Measurements from ENCODE around the gene APLNR. TPM values are rescaled to one million over a fixed set of nuclear protein-coding genes. Genes with fewer than 3 reads are reported as not detected.

APLNR gene
- total and polyA plus RNA-seq, 2 of the 4 experiments (the other 2 are of a cell fraction), result not detected

DNA sequence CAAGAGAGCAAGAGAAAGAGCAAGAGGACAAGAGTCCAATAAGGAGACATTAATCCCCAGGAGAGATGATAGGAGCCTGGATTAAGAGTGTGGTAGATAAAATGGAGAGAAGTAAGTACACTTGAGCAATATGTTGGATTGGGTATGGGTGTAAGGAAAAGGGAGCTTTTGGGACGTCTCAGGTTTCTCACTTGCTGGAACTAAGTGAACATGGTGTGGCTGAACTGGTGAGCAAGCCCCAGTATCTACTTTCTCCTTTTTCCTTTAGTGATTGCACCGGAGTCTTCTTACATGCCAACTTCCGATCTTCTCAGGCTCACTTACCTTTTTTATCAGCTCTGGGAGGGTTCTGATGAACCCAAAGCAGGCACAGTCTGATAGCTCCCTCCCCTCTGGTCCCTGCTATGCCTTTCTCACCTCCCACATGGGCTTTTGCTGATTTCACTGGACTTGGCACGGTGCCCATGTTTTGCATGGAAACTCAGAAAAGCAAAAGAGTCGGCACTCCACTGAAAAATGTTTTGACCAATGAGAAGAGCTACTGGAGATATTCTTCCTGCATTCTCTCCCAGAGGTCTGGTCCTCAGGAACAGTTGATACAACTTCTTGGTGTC lies 14.5 kb upstream of the APLNR start:
- Histone ChIP-seq H3K4me2 (ENCODE audit: low read depth, low read length) (no peak overlapping the region), H4K5ac (ENCODE audit: low read depth, low read length) (peak overlapping the region; percentile 6; the same call in 1 of the 2 replicates), H2BK120ac (ENCODE audit: low read depth, low read length) (peak overlapping the region; percentile 55; the same call in 1 of the 2 replicates), H3K79me1 (ENCODE audit: low read depth in 1 of 2, low read length in 2 of 2) (no peaks in the 10 kb centered on the region), H2BK5ac (ENCODE audit: low read depth, low read length, poor library complexity, severe bottlenecking) (no peak overlapping the region), H3K27ac (ENCODE audit: insufficient read depth, low read length) (no peak overlapping the region), H3K36me3 (ENCODE audit: control insufficient read depth, insufficient read depth, low read length) (no peaks in the 10 kb centered on the region), H2BK15ac (ENCODE audit: low read depth, low read length) (0 out of 3 replicates have a peak overlapping the region, but pooled peaks have one; percentile 34), H3K9me1 (ENCODE audit: insufficient read depth, low read length) (no peaks in the 10 kb centered on the region), H4K91ac (ENCODE audit: insufficient read depth, low read depth, low read length) (peak overlapping the region; percentile 42; the same call in 1 of the 2 replicates), H3K4me3 (ENCODE audit: insufficient read depth, low read depth, low read length) (no peak overlapping the region), H4K8ac (ENCODE audit: low read depth in 2 of 2, low read length in 2 of 2) (0 out of 4 replicates have a peak overlapping the region, but pooled peaks of 1 of the 2 experiments have one; percentile 8), H2BK20ac (ENCODE audit: low read depth, low read length) (peak overlapping the region; percentile 11), H3K56ac (ENCODE audit: extremely low read depth, insufficient read depth, low read length) (no peak overlapping the region), H3K9me3 (ENCODE audit: control insufficient read depth, insufficient read depth, low read length) (peaks cover 1% of the 10 kb centered on the region; the same call in 1 of the 2 replicates), H4K20me1 (ENCODE audit: insufficient read depth, low read length) (no peaks in the 10 kb centered on the region), H3K27me3 (ENCODE audit: control insufficient read depth, insufficient read depth, low read length) (no peaks in the 10 kb centered on the region), H3K4ac (ENCODE audit: low read depth, low read length) (peak overlapping the region; percentile 39; the same call in 1 of the 2 replicates), H2AK5ac (ENCODE audit: low read depth, low read length) (0 out of 2 replicates have a peak overlapping the region, but pooled peaks have one; percentile 15), H3K18ac (ENCODE audit: low read depth, low read length) (peak overlapping the region; percentile 1; the same call in 1 of the 2 replicates), H3K23ac (ENCODE audit: low read depth, low read length) (no peak overlapping the region), H3K14ac (replicated peaks; ENCODE audit: low read depth, low read length) (no peak overlapping the region), H2AK9ac (replicated peaks; ENCODE audit: low read depth, low read length, poor library complexity) (no peak overlapping the region), H3K9ac (ENCODE audit: low read depth, low read length) (no peak overlapping the region), H3K4me1 (ENCODE audit: control insufficient read depth, insufficient read depth, low read length) (peaks cover 2% of the 10 kb centered on the region), H2AFZ (replicated peaks; ENCODE audit: low read length, poor library complexity) (no peak overlapping the region)
- in situ Hi-C loops (cut with MboI; ENCODE audit: low sequenced_read_pairs) (loop anchor here (5.0 to 10.0 kb wide), 2 partner anchors 247 to 409 kb away; no protein-coding TSS in a partner anchor), dilution Hi-C loops (cut with HindIII; ENCODE audit: low sequenced_read_pairs, unreplicated experiment) (no loop called here), intact Hi-C loops (cut with micrococcal nuclease) (no loop called here)
- ATAC-seq (ENCODE audit: low read depth) (no peak; the same call in 1 of the 2 replicates), DNase-seq (peak; percentile 47)
- CTCF ChIA-PET, result interaction anchor here (1.4 to 4.4 kb wide), 3 partner anchors 26 to 409 kb away, joined by 3 to 67 read pairs (median 6); no protein-coding TSS in a partner anchor
- 25% methylated on average over 2 of the region's 5 CpGs; no CpG with 5 or more reads in 1 of the 2 experiments for WGBS, 2 experiments (ENCODE audit: extremely low coverage in 2 of 2, insufficient read length in 1 of 2)
- POLR2A ChIA-PET (ENCODE audit: unreplicated experiment), result no interaction called here
- BruUV-seq (replicated peaks), result no TSS peak
- TF ChIP-seq POLR2A (IDR thresholded peaks at IDR 0.05; ENCODE audit: low read depth, low read length) (no peak), NFE2L2 (IDR thresholded peaks at IDR 0.05; ENCODE audit: low read depth, low read length) (peak; percentile 53; the same call in 1 of the 2 replicates)

Data from IMR-90 (cell line).